HFF-Myc (cell line): ENCODE results near the gene SLC29A4.
"Not testable (repeated sequence)": the region's sequence is repeated elsewhere in the genome, so short reads cannot be mapped to it uniquely, and the experiment has no call there.

Experiments
- DNase-seq: peaks from one replicate; pipeline ENCODE4 v3.0.0-alpha.2; 2011; ENCODE audit warnings: low read depth; ENCODE audit errors: extremely low read depth
- H3K4me3 ChIP-seq: replicated peaks from 2 replicates; pipeline ENCODE4 v1.5.1; 2011; ENCODE audit warnings: low read depth, mild to moderate bottlenecking, control low read depth, low read length
- TF ChIP-seq, protein P1 (sequence below): IDR thresholded peaks from 2 replicates; pipeline ENCODE4 v1.5.1; 2012; ENCODE audit warnings: mild to moderate bottlenecking, low read depth, low read length, control low read depth; ENCODE audit errors: missing control alignments

SLC29A4 gene

DNA sequence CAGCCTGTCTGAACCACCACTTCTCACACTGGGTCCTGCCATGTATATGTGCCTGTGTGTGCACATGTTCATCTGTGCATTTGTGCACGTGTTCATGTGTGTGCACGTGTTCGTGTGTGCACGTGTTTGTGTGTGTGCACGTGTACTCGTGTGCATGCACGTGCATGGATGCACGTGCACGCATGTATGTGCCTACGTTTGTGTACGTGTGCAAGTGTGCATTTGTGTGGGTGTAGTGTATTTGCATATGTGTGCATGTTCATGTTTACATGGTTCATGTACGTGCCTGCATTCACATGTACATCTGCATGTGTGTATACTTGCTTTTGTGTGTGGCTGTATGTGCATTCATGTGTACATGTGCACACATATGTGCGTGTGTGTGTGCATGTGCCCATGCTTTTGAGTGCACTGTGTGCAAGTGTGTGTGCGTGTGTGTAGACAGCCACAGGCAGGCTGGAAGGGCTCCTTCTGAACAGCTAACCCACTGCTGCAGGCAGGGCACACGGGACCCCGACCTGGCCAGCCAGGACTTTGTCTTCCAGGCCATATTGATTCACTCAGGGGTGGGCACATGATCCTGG is 28.2 kb downstream of the SLC29A4 start:
- H3K4me3 ChIP-seq: no peak overlapping the region
- TF ChIP-seq, protein P1, sequence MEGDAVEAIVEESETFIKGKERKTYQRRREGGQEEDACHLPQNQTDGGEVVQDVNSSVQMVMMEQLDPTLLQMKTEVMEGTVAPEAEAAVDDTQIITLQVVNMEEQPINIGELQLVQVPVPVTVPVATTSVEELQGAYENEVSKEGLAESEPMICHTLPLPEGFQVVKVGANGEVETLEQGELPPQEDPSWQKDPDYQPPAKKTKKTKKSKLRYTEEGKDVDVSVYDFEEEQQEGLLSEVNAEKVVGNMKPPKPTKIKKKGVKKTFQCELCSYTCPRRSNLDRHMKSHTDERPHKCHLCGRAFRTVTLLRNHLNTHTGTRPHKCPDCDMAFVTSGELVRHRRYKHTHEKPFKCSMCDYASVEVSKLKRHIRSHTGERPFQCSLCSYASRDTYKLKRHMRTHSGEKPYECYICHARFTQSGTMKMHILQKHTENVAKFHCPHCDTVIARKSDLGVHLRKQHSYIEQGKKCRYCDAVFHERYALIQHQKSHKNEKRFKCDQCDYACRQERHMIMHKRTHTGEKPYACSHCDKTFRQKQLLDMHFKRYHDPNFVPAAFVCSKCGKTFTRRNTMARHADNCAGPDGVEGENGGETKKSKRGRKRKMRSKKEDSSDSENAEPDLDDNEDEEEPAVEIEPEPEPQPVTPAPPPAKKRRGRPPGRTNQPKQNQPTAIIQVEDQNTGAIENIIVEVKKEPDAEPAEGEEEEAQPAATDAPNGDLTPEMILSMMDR: no peak
- no peak for DNase-seq

- not testable (repeated sequence) for DNase-seq, H3K4me3 ChIP-seq
Measured at GRCh38 chr7:5312276-5313070, 29.7 kb downstream of the SLC29A4 start.

GRCh38 chr7:5313076-5313885 is 30.5 kb downstream of the SLC29A4 start:
- DNase-seq, H3K4me3 ChIP-seq: not testable (repeated sequence)

GRCh38 chr7:5314864-5315263 is 32.1 kb downstream of the SLC29A4 start:
- TF ChIP-seq, protein P1: no peak
- no peak overlapping the region for H3K4me3 ChIP-seq
- no peak for DNase-seq

GRCh38 chr7:5315761-5316160 is 33.0 kb downstream of the SLC29A4 start:
- H3K4me3 ChIP-seq: no peak overlapping the region
- TF ChIP-seq, protein P1: no peak

GRCh38 chr7:5318613-5319012 is 35.9 kb downstream of the SLC29A4 start:
- DNase-seq, H3K4me3 ChIP-seq: not testable (repeated sequence)

More at GRCh38 chr7:5315761-5316160, 33.0 kb downstream of the SLC29A4 start:
- no peak for DNase-seq

DNA sequence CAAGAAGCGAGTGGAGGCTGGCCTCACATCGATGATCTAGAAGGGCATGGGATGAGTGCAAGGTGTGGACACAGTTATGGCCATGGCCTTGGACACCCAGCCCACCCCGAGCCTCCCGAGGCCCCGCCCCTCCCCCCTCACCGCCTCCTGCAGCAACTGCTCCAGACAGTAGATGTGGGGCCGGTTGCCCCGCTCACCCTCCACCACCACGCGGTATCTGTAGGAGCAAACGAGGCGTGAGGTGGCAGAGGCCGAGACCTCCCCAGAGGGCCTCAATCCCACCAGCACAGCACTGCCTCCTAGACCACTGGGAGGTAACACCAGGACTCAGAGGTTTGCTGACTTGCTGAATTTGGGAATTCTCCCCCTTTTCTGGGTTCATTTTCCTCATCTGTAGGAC is 37.6 kb downstream of the SLC29A4 start:
- H3K4me3 ChIP-seq: no peak overlapping the region
- TF ChIP-seq, protein P1: no peak
- DNase-seq: no peak

DNA sequence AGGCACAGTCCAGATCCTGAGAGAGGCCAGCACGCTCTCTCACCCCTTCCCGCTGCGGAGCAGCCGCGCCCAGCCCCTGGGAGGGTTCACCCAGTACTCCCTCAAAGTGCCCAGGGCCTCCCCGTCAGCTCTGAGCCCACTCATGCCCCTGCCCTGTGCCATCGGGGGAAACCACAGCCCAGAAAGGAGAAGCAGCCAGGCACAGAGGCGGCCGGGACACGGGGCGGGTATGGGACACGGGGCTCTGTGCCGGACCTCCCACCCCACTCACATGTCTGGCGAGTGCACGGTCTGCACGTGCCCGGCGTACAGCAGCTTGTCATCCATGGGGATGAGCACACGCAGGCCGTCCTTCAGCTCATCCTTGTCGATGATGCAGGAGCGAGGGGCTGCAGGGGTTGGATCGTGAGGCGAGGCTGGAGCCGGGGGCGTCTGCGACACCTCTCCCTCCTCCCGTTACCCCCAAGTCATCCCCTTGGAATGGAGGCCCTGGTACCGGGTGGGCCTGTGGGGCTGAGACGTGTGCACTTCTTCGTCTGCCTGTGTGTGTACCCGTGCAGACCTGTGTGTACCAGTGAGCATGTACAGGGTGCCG is 38.2 kb downstream of the SLC29A4 start:
- DNase-seq: no peak
- TF ChIP-seq, protein P1: no peak
- no peak overlapping the region for H3K4me3 ChIP-seq
